SW480 (cell line): ENCODE measurements around the gene NR6A1.
A peak's percentile ranks its signal among the peaks of the same experiment; 100 is the strongest.

Experiments
- DNase-seq: peaks from one replicate; pipeline ENCODE4 v3.0.0-alpha.2; 2016; ENCODE audit warnings: low spot score

NR6A1 gene

DNA sequence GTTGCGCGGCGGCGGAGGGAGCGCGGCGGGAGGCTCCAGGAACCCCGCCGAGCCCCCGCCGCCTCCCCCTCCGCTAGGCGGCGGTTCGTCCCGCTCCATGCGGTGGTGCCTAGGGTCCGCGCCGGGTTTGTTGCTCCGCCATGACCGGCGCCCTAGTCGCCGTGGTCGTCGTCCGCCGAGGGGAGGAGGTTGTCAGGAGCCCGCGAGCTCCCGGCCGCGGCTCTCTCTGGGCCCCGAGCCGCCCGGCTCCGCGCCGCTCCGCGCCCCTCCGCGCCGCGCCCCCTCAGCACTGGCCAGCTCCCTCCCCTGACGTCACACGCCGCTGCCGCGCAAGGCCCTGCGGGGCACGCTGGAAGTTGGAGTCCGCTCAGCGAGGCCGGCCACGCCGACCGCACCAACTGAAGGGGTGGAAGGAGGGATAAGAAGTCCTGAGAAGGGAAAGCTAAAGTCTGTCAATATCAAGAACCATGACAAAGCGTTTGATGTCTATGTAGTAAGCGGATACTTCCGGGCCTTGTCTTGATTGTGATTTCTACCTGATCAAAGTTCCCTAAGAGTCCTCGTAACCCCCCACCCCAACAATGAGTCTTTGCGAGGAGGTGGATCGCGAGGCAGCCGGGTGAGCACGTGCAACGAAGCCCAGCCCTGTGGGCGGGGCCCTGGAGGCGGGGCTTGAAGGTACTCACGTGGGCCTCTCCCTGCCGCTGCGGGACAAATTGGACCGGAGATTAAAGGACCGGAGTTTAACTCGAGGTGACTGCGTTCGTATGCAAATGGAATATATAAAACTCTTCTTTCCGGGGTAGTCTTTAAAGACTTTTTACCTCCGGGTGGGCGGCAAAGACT is at the start of gene NR6A1:
NR6A1 (minus strand) TSS at position 291 of the 846 bp plus-strand sequence.
- peak; percentile 95 for DNase-seq

DNA sequence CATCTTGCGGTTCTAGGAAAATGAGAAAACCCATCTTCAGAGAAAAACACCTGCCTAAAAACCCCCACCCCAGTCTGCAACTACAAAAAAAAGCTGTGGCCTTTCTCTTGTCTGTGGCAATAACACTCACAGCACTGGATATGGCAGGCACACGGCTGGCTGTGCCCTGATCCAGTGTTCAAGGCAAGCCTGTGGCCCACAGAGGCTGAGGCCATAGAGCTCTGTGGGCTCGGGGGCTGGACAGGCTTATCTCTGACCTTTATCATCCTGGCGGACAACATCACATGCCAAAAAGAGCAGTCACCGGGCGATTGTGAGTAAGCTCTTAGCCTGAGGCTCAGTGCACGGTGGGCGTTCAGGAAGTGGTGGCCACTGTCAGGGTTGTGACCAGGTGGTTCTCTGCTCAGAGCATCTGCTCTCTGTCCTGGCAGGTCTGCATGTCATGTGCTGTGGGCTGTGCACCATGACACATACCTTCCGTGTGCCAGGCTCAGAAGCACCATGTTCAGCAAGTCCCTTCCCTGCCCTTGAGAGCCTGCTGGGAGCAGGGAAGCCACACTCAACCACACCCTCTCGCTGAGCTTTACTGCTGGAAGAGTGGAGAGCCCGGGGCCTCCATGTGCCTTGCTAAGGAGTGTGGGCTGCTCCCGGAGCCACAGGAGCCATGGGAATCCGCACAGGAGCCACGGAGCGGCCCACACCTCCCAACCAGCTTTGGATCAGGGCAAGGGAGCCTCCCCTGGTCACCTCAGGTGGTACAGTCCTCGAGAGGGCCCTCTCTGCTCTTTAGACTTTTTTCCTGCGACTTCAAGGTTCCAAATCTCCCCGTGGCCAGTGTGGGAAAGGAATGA is 47.5 kb upstream of the NR6A1 start:
- DNase-seq: peak; percentile 90

DNA sequence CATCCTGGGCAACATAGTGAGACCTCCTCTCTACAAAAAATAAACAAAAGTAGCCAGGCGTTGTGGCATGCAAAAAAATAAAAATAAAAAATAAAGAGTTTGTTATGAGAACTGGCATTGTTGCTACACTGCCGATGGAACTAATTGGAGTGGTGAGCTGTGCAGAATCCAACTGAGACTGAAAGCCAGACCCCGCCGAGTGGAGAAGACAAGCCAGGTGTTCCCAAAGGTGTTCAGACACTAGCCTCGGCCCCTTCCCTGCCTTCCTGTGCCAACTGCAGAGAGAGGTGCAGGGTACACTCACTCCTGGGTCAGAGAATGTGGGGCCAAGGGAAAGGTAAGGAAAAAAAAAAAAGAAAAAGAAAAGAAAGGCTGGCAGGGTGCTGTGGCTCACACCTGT is 44.5 kb upstream of the NR6A1 start:
- DNase-seq: no peak

DNA sequence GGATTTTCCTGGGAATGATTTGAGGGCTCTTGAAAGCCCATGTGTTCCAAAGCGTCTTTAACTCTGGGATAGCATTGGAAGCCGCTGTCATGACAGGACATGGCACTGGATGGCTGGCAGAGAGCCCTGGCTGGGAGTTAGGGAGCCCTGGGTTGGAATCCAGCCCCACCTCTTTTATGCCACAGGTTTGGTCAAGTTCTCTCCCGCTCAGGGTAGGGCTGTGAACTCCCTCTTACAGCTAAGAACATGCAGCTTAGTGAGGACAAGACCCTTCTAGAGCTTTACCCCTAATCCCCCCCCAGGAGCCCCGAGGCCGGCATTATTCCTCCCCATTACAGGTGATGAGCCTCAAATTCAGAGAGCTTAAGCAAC is 43.0 kb upstream of the NR6A1 start:
- no peak for DNase-seq

DNA sequence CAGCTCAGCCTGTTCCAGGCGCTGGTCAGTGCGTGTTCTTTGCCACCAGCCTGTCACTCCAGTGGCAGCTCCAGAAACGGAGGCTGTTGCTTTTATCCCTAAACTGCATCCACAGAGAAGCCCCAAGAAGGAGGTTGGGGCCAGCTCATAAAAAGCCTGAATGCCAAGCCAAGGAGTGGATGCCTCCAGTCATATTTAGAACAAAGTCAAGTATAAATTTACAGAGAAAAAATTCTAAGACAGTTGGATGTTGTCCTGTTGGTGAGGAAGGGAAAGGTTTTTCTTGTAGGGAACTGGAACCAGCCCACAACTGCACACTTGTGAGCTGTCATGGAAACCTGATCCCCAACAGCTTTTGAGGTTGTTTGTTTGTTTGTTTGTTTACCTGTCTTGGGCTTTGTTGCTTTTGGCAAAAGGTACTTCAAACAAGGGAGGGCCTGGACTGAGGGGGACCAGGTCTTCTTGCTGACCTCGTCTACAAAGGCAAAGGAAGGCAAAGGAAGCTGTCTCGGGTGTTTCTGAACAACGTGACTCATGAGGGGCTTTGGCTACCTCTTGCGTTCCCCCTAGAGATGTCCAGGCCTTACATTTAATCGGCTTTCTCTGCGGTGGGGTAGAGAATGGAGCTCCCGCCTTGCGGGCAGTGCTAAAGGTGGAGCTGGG is 42.5 kb upstream of the NR6A1 start:
- DNase-seq: no peak

DNA sequence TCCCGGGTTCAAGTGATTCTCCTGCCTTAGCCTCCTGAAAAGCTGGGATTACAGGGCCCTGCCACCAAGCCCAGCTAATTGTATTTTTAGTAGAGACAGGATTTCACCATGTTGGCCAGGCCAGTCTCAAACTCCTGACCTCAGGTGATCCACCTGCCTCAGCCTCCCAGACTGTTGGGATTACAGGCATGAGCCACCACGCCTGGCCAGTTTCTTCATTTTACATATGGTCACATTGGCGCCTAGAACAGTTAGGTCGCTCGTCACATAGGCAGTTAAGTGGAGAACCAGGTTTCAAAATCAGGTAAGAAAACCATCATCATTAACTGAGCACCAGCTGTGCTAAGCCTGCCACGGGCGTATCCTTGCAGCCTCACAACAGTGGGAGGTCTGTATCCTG is 41.9 kb upstream of the NR6A1 start:
- no peak for DNase-seq

DNA sequence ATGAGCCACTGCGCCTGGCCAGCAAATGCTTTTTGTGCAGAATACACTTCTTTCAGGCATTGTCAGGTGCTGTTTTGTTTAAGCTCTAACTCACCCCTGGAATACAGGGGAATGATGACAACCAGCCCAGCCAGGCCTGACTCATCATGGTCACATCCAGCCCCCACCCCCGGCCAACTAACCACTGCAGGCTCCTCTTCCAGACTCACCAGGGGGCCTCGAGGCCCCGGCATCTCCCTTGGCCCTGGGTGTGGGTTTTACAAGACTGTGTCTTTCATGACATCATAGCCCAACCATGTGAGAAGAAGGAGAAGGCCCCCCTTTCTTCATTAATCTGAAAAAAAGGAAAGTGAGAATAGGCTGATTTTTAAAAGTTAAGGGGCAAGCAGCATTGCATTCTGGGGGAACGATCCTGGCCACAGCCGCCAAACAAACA is 41.3 kb upstream of the NR6A1 start:
- peak; percentile 72 for DNase-seq

DNA sequence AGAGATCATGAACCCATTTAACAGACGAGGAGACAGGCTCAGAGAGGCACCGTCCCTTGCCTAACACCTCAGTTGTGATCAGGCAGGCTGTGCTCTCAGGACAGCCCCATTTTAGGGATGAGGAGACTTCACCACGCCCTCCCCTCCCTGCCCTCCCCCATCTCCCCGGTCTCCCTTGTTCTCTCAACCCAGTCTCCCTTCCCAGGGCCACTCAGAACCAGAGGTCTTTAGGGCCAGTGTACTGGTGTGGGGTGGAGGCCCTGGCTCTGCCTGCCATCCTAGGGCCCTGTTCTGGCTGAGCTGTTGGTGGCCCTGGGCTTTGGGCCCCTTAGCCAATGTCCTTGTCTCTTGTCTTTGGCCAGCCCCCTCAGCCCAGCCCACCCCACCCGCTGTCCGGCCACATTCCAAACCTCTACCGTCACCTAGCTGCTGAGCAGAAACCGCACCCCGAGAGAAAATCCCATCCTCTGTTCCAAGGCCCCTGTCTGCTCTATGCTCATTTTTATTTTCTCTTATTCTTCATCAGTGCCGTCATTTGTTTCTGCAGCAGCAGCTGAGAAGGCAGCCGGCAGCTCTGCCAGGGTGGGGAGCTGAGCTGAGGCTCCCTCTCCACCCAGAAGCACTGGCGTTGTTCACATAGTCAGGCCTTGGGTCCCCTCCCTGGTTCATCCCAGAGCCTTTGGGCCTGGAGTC is 39.7 kb upstream of the NR6A1 start:
- DNase-seq: peak; percentile 86

DNA sequence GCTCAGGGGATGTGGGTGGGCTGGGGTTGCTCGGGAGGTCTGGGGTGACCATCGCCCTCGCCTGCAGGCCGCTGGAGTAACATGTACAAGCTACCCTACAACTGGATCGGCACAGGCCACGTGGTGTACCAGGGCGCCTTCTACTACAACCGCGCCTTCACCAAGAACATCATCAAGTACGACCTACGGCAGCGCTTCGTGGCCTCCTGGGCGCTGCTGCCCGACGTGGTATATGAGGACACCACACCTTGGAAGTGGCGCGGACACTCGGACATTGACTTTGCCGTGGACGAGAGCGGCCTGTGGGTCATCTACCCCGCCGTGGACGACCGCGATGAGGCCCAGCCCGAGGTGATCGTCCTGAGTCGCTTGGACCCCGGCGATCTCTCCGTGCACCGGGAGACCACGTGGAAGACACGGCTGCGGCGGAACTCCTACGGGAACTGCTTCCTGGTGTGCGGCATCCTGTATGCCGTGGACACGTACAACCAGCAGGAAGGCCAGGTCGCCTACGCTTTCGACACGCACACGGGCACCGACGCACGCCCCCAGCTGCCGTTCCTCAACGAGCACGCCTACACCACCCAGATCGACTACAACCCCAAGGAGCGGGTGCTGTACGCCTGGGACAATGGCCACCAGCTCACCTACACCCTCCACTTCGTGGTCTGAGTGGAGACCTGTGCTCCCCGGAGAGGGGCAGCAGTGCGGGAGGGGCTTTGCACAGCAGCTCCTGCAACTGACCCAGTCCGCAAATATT is 38.8 kb upstream of the NR6A1 start:
- DNase-seq: no peak

DNA sequence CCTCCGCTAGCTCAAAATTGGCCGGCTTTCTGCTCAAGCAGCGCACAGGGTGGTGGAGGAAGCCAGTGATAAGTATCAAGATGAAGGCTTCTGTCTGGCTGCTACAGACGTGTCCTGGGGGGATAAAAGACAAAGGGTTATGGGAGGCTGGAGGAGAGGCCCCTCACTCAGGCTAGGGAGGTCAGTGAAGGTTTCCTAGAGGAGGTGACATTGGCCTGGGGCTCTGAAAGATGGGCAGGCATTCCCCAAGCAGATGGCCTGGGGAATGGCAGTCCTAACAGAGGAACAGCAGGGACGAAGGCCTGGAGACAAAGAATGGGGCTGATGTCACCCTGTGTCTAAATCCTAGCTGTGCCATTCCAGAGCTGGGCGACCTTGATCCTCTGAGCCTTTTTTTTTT is 38.1 kb upstream of the NR6A1 start:
- DNase-seq: no peak

DNA sequence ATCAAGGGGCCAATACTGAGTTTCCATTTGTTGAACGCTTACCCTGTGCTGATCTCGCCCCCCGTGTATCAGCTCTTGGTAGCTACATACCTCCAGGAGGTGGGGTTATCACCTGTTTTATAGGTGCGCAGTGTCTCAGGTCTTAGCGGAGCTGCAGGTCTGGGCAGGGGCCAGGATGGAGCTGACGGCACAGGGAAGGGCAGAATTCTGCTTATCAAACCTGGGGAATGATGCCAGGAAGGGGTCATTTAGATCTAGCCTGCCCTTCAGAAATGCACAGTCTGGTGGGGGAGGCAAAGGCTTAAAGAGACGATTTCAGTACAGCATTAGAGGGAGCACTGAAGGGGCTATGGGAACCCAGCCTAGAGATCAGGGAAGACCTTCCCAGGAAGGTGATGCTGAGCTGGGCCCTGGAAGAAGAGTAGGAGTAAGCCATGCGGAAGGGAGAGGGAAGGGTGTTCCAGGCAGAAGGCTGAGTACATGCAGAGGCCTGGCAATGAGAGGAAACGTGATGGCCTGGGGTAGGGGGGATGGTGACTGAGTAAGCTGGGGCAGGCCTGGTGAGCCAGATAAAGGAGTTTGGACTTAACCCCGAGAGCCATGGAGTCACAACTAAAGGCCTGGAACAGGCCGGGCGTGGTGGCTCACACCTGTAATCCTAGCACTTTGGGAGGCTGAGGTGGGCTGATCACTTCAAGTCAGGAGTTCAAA is 37.3 kb upstream of the NR6A1 start:
- no peak for DNase-seq

DNA sequence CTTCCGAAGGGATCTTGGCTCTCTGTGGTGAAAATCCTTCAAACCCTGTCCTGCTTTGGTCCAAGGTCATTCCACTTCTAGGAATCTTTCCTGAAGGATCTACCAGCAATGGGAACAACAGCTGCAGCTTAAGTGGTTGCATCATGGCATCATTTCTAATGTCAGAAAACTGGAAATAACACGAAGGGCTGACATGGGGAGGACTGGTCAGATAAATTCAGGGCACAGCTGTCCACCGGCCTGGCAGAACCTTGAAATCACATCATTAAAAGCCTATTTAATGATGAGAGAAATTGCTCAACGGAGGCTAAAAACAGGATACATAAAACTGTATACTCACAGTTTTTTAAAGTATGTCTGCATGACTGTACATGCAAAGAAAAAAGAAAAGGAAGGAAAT is 34.1 kb upstream of the NR6A1 start:
- no peak for DNase-seq

DNA sequence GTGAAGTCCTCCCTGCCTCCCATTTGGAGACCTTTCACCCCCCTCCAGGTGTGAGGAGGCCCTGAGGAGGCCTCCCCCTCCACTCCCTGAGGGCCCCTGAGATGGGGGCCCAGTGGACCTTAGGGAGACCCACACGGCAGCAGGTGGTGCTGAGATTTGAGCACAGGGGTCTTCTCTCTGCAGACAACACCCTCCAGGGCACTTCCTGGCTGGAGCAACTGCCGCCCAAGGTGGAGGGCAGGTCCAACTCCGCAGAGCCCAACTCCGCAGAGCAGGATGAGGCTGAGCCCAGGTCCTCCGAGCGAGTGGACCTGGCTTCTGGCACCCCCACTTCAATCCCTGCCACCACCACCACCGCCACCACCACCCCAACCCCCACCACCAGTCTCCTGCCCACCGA is 32.8 kb upstream of the NR6A1 start:
- DNase-seq: no peak

DNA sequence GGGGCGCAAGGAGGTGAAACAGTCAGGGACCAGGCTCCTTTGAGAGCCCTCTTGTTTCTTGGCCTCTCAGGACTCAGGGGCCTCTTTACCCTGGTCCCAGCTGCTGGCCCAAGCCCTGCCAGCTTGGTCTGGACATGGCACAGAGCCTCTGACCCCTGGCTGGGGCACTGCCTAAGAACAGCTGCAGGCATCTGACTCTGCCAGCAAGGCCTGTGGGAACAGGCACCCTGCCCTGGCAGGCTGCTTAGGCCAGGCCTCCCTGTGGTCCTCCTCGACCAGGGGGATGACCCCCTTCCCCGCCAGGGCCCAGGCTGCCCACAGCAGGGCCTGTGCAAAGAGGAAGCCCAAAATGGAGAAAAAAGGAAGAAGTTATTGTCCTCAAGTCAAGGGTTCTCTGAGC is 31.3 kb upstream of the NR6A1 start:
- DNase-seq: no peak

DNA sequence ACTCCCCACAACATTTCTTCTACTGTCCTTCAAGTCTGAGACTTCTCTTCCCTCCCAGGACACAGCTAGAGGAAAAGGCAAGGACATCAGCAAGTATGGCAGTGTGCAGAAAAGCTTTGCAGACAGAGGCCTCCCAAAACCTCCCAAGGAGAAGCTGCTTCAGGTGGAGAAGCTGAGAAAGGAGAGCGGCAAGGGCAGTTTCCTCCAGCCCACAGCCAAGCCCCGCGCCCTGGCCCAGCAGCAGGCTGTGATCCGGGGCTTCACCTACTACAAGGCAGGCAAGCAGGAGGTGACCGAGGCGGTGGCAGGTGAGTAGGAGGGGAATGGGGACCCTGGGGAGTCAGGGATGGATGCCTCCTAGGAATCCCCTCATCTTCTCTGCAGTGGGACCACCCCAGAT is 30.2 kb upstream of the NR6A1 start:
- no peak for DNase-seq

DNA sequence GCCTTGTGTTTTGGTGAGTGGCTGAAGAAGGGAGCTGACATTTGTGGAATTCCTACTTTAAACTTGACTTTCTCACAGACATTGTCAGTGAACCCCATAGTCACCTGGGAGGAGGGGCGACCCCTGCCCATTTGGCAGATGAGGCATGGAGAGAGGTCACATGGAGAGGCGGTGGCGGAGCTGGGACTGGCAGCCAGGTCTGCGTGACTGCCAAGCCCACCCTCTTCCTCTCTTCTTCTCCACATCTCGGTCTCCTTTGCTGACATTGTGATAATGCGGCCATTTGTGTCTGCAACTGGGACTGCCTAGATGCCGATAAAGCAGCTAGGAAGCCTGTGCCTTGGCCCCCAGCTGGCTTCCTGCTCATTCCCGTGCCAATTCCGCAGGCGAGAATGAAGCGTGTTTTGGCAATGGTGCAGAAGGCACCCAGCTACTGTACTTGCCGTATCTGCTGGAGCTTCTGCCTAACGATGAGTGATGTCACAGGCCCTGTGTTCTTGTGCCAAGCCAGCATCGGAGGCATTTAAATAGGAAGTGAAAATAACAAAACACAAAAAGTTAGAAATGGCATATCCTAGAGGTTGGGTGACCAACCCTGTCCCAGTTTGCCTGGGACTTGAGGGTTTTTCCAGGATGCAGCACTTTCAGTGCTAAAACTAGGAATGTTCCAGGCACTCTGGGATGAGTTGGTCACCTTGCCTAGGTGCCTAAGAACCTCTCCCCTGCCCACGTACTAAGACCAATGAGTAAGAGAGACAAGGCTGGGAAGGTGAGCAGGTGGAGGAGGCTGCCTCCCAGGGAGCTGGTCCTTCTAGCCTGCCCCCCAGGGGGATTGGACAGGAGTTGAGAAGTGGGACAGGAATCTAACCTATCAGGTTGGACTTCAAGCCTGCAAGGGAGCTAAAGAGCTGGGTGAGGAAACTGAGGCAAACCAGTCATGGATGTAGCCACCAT is 29.5 kb upstream of the NR6A1 start:
- no peak for DNase-seq

DNA sequence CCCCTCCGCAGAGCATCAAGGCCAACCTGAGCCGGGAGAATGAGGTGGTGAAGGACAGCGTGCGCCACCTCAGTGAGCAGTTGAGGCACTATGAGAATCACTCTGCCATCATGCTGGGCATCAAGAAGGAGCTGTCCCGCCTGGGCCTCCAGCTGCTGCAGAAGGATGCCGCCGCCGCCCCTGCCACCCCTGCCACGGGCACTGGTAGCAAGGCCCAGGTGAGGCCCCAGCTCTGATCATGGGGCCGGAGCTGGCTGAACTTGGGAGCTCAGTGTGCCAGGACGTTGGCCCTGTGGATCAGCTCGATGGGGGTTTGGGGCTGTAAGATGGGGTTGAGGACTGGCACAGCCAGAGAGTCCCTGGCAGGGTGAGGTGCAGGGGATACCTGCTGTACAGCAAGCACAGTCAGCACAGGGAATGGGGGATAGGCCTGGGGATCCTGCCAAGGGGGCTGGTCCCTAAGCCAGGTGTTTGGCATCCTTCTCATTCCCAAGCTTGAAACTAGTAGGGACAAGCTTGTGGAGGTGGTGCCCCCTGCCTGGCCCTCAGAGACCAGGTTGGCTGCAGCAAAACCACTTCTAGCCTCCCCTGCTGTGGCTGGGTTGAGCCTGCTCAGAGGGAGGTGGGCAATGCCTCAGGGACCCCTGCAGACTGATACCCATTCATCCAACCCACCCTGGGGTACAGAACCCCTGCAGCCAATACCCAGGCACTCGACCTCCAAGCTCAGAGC is 28.3 kb upstream of the NR6A1 start:
- no peak for DNase-seq

DNA sequence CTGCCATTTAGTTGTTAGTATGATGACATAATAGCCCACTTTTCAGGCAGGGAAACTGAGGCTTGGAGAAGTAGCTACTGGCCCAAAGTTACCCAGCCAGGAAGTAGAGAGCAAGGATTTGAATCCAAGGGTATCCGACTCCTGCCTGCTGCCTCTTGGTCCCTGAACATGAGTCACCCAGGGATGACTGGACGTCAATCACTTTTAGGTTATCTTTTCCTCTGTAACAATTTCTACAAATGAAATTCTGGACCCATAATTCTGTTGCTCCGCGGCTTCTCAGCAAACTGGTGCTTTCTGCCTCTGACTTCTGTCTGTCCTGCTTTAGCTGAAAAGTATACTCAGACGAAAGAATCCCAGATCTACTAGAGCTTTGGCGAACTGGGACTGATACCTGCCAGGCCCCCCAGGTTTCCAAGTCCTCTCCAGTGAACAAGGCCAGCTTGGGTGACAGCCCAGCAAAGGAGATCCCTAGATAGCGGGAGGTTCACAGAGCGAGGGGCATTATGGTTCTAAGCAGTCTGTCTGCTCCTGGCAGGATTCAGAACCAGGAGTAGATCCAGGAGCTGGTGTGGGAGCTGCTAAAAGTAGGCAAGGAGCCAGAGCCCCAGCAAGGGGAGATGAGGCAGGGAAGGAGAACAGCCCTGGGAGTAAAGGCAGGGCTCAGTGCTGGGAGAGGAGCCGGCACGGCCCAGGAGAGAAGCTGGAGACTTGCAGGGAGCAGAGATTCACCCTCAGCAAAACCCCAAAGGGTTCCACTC is 26.4 kb upstream of the NR6A1 start:
- no peak for DNase-seq
